Keratinocyte (primary cell): ENCODE data around the gene SMARCD2. TPM values are rescaled to one million over a fixed set of nuclear protein-coding genes. Genes with fewer than 3 reads are reported as not detected.

Experiments
- DNase-seq: peaks from one replicate; pipeline ENCODE4 v3.0.0-alpha.2; 2011; ENCODE audit warnings: low read depth, missing footprints, low spot score
- FAIRE-seq: peaks from 2 replicates; lab custom pipeline; 2011; peaks lifted over from hg19 to GRCh38; lab: Jason Lieb, UNC
- H2AFZ ChIP-seq: 2 replicates; pipeline ENCODE4 v1.6.0; 2012; ENCODE audit warnings: low read length, control low read depth, inconsistent platforms; ENCODE audit not compliant: control insufficient read depth
- H3K27ac ChIP-seq: 2 replicates; pipeline ENCODE4 v1.5.1; 2011; ENCODE audit warnings: low read length; ENCODE audit not compliant: control insufficient read depth, insufficient read depth
- H3K27me3 ChIP-seq: 3 replicates; pipeline ENCODE4 v1.6.0; 2011; ENCODE audit warnings: low read length; ENCODE audit not compliant: control insufficient read depth, insufficient read depth; ENCODE audit errors: extremely low read depth
- H3K36me3 ChIP-seq, 2 experiments: 2 replicates in 1 of 2; 3 replicates in 1 of 2; pipeline ENCODE4 v1.5.1; 2011; ENCODE audit warnings: low read length in 2 of 2, mild to moderate bottlenecking in 1 of 2; ENCODE audit not compliant: control insufficient read depth in 2 of 2, insufficient read depth in 2 of 2; ENCODE audit errors: extremely low read depth in 1 of 2
- H3K4me1 ChIP-seq: 3 replicates; pipeline ENCODE4 v1.5.1; 2011; ENCODE audit warnings: low read length; ENCODE audit not compliant: control insufficient read depth, insufficient read depth; ENCODE audit errors: extremely low read depth
- H3K4me2 ChIP-seq: 3 replicates; pipeline ENCODE4 v1.6.0; 2011; ENCODE audit warnings: low read depth, low read length; ENCODE audit not compliant: control insufficient read depth, insufficient read depth; ENCODE audit errors: extremely low read depth
- H3K4me3 ChIP-seq, 3 experiments: fragments of 200-600 bp in 1 of 3; sonication (generic) in 1 of 3; 2 replicates in 2 of 3; 3 replicates in 1 of 3; pipeline ENCODE4 v1.5.1; 2011 to 2016; ENCODE audit warnings: low read length in 3 of 3, mild to moderate bottlenecking in 3 of 3, control low read depth in 2 of 3, inconsistent platforms in 1 of 3, low read depth in 1 of 3, mixed read lengths in 1 of 3, mixed run types in 1 of 3, moderate library complexity in 1 of 3; ENCODE audit not compliant: control insufficient read depth in 2 of 3, insufficient read depth in 2 of 3; ENCODE audit errors: extremely low read depth in 1 of 3
- H3K79me2 ChIP-seq: 2 replicates; pipeline ENCODE4 v1.6.0; 2012; ENCODE audit warnings: low read length; ENCODE audit not compliant: control insufficient read depth, insufficient read depth
- H3K9ac ChIP-seq: 3 replicates; pipeline ENCODE4 v1.6.0; 2011; ENCODE audit warnings: low read length; ENCODE audit not compliant: control insufficient read depth, insufficient read depth; ENCODE audit errors: extremely low read depth
- H3K9me1 ChIP-seq: 3 replicates; pipeline ENCODE4 v1.6.0; 2011; ENCODE audit warnings: low read length; ENCODE audit not compliant: control insufficient read depth, insufficient read depth; ENCODE audit errors: extremely low read depth
- H3K9me3 ChIP-seq: 2 replicates; pipeline ENCODE4 v1.5.1; 2012; ENCODE audit warnings: low read depth, low read length; ENCODE audit not compliant: control insufficient read depth
- H4K20me1 ChIP-seq: 3 replicates; pipeline ENCODE4 v1.6.0; 2011; ENCODE audit warnings: low read length; ENCODE audit not compliant: control insufficient read depth, insufficient read depth; ENCODE audit errors: extremely low read depth
- EZH2 ChIP-seq: IDR thresholded peaks from one replicate; pipeline ENCODE4 v1.6.1; 2012; ENCODE audit warnings: inconsistent platforms, mild to moderate bottlenecking, low read length, moderate library complexity
- dilution Hi-C: fragments of 300-500 bp; cut with MboI; formaldehyde crosslinking; loops from one replicate; pipeline ENCODE4 v1.7.0; 2020; ENCODE audit warnings: low sequenced_read_pairs; ENCODE audit not compliant: extremely low pct_ligation_motif_present
- polyA plus RNA-seq, 5 experiments: library from polyadenylated mRNA; depleted of rRNA in 3 of 5; stranded (reverse) in 3 of 5; stranded (forward) in 1 of 5; unstranded in 1 of 5; fragments of >200 nt; gene quantifications; 1 replicate in 1 of 5; 2 replicates in 3 of 5; 3 replicates in 1 of 5; pipeline versions ENCODE4 v1.2.1 to v1.2.3, GENCODE V29; 2011 to 2012; ENCODE audit warnings: missing spikeins in 2 of 5, low read depth in 1 of 5, low replicate concordance in 1 of 5
- TF ChIP-seq, protein P1 (sequence below), 3 experiments: IDR thresholded peaks in 1 of 3; conservative IDR thresholded peaks in 1 of 3; optimal IDR thresholded peaks in 1 of 3; 2 replicates in 2 of 3; 3 replicates in 1 of 3; pipeline versions ENCODE3 to v1.5.1; 2011; ENCODE audit warnings: low read length in 3 of 3, mild to moderate bottlenecking in 3 of 3, moderate library complexity in 2 of 3, control low read depth in 1 of 3, inconsistent platforms in 1 of 3; ENCODE audit not compliant: insufficient read depth in 2 of 3; ENCODE audit errors: extremely low read depth in 1 of 3

Gene SMARCD2
- polyA plus RNA-seq, 1 donor (not counting 4 experiments of a cell fraction or from before 2014, with no cell fraction given) = 86.3 TPM

DNA sequence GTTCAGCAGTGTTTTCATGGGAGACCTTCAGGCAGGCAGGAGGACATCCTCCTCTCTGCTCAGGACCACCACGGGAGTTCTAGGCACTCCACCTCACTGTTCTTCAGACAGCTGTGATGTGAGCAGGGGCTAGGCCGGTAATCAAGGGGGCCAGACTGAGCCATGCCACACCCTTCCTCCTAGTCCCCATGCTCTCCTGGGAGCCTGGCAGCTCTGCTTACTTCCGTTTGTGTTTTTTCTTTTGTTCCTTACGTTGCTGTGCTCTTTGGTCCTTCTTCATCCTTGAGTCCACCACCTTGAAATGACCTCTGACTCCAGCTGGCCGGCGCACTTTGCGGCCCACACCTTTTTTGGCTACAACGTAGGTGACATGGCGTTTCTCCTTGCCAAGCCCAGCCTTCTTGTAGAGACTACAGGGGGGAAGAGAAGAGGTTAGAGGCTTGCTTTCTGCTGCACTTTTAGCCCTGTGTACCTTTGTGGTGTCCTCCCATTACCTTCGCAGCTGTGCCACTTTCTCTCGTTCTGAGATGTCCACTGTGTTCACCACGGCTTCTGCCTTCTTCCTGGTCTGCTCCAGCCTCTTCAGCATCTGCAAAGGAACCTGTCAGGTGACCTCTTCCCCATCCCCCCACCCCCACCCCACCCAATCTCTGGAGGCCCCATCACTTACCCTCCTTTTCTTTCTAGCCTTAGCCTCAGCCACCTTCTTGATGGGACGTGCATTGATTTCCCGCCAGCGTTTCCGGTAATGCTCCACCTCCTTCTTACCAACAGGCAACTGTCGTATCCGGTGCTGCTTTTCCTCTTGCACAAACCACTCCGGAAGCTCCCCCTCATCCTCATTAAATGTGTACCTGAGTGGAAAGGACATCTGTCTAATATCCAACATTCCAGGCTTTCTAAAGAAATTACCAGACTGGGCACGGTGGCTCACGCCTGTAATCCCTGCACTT is 22.6 kb downstream of the SMARCD2 start:
- no peak for TF ChIP-seq EZH2
- TF ChIP-seq, protein P1, sequence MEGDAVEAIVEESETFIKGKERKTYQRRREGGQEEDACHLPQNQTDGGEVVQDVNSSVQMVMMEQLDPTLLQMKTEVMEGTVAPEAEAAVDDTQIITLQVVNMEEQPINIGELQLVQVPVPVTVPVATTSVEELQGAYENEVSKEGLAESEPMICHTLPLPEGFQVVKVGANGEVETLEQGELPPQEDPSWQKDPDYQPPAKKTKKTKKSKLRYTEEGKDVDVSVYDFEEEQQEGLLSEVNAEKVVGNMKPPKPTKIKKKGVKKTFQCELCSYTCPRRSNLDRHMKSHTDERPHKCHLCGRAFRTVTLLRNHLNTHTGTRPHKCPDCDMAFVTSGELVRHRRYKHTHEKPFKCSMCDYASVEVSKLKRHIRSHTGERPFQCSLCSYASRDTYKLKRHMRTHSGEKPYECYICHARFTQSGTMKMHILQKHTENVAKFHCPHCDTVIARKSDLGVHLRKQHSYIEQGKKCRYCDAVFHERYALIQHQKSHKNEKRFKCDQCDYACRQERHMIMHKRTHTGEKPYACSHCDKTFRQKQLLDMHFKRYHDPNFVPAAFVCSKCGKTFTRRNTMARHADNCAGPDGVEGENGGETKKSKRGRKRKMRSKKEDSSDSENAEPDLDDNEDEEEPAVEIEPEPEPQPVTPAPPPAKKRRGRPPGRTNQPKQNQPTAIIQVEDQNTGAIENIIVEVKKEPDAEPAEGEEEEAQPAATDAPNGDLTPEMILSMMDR (optimal IDR thresholded peaks at IDR 0.05 in 1 of 3, IDR thresholded peaks at IDR 0.05 in 1 of 3, conservative IDR thresholded peaks at IDR 0.05 in 1 of 3; ENCODE audit: extremely low read depth in 1 of 3, insufficient read depth in 2 of 3, low read length in 3 of 3) = no peak
- Histone ChIP-seq H3K79me2 (peaks cover 19% of the 10 kb centered on the region), H2AFZ (no peak overlapping the region), H3K4me3 (no peak overlapping the region), H3K27me3 (no peaks in the 10 kb centered on the region), H4K20me1 (peaks cover 9% of the 10 kb centered on the region), H3K27ac (no peak overlapping the region), H3K9ac (no peak overlapping the region), H3K9me3 (no peaks in the 10 kb centered on the region), H3K4me1 (no peaks in the 10 kb centered on the region), H3K9me1 (no peaks in the 10 kb centered on the region), H3K4me2 (no peak overlapping the region), H3K36me3 (peaks cover 67 to 75% of the 10 kb centered on the region in 2 experiments)
- dilution Hi-C loops = loop anchor here (5.0 kb wide), 1 partner anchor 38 kb away; no protein-coding TSS in a partner anchor
- no peak for FAIRE-seq
- no peak for DNase-seq

- no peak overlapping the region for H3K4me2 ChIP-seq
- dilution Hi-C loops = loop anchor here (5.0 kb wide), 1 partner anchor 37 kb away; no protein-coding TSS in a partner anchor
- H3K79me2 ChIP-seq = peaks cover 15% of the 10 kb centered on the region
- peaks cover 9% of the 10 kb centered on the region for H4K20me1 ChIP-seq
- no peak overlapping the region for H3K9ac ChIP-seq
- H3K4me1 ChIP-seq = no peaks in the 10 kb centered on the region
- no peak overlapping the region for H3K4me3 ChIP-seq
- no peaks in the 10 kb centered on the region for H3K9me1 ChIP-seq
- TF ChIP-seq, protein P1 (optimal IDR thresholded peaks at IDR 0.05 in 1 of 3, IDR thresholded peaks at IDR 0.05 in 1 of 3, conservative IDR thresholded peaks at IDR 0.05 in 1 of 3; ENCODE audit: extremely low read depth in 1 of 3, insufficient read depth in 2 of 3, low read length in 3 of 3) = no peak
- TF ChIP-seq EZH2 = no peak
- H3K27ac ChIP-seq = no peak overlapping the region
- no peaks in the 10 kb centered on the region for H3K9me3 ChIP-seq
- H2AFZ ChIP-seq = no peak overlapping the region
- H3K27me3 ChIP-seq = no peaks in the 10 kb centered on the region
- FAIRE-seq (no peak), DNase-seq (no peak)
- H3K36me3 ChIP-seq = peaks cover 64 to 71% of the 10 kb centered on the region in 2 experiments
These were observed 23.4 kb downstream of the SMARCD2 start for GRCh38 chr17:63819131-63819530.
